Measurements from ENCODE around the gene SCP2.

SCP2 gene

DNA sequence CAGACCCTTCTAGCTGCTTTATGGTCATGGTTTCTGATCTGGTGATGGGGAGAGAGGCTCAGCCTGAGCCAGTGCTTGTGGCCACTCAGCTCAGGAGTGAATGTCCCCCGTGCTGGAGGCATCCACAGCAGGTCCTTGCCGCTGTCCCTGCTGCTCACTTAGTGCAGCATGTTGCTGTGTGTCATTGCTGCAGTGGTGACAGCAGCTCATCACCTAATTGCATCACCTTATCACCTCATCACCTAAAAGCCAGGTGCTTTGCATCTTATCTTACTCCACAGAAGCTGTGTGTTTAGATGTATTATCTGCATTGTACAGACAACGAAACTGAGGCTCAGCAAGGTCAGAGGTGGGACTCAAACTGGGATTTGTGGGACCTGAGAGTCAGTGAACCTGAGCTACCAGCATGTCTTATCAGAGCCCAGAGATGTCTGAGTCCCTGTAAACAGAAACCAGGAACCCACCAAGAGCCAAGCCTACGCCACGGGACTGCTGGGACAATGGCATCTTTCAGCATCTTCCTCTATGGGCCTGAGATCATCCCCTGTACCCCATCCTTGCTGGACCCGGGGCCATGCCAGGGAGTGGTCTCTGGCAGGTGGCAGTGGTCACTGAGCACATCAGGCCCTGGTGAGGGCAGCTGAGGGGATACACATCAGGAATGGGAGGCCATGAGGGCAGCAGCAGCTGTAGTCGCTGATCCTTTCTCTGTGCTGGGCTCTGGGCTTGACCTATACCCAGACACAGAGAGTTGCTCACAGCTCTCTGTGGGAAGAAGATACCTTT, 141.4 kb downstream of the SCP2 start:
- H3K27ac ChIP-seq, result no peak overlapping the region
- H3K36me3 ChIP-seq, result no peaks in the 10 kb centered on the region
- TF ChIP-seq, protein P1, sequence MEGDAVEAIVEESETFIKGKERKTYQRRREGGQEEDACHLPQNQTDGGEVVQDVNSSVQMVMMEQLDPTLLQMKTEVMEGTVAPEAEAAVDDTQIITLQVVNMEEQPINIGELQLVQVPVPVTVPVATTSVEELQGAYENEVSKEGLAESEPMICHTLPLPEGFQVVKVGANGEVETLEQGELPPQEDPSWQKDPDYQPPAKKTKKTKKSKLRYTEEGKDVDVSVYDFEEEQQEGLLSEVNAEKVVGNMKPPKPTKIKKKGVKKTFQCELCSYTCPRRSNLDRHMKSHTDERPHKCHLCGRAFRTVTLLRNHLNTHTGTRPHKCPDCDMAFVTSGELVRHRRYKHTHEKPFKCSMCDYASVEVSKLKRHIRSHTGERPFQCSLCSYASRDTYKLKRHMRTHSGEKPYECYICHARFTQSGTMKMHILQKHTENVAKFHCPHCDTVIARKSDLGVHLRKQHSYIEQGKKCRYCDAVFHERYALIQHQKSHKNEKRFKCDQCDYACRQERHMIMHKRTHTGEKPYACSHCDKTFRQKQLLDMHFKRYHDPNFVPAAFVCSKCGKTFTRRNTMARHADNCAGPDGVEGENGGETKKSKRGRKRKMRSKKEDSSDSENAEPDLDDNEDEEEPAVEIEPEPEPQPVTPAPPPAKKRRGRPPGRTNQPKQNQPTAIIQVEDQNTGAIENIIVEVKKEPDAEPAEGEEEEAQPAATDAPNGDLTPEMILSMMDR (IDR thresholded peaks at IDR 0.05; ENCODE audit: low read depth, low read length), result no peak
- no peaks in the 10 kb centered on the region for H3K9me3 ChIP-seq (ENCODE audit: severe bottlenecking)
- no peaks in the 10 kb centered on the region for H3K27me3 ChIP-seq (ENCODE audit: insufficient read depth, low read depth, severe bottlenecking)
- no peak for DNase-seq
- no peak overlapping the region for H3K4me3 ChIP-seq (ENCODE audit: low read depth, low read length)

DNA sequence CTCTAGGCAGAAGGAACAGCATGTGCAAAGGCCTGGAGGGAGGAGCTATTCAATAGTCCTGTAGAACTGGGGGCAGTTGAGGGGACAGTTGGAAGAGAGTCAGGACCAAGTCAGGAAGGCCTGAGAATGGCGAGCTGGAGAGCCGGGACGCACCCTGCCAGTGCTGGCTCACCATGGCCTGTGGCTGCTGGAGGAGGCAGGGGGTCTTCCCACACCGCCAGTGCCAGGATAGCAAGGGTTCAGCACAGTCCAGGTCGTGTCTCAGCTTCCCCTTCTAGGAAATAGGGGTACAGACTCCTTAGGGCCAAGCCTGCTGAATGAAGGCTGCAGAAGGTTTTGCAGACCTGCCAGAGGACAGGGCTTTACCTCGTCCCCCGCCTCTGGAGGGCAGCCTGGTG, 142.2 kb downstream of the SCP2 start:
- TF ChIP-seq, protein P1 (IDR thresholded peaks at IDR 0.05; ENCODE audit: low read depth, low read length), result no peak
- Histone ChIP-seq H3K9me3 (ENCODE audit: severe bottlenecking) (no peaks in the 10 kb centered on the region), H3K27me3 (ENCODE audit: insufficient read depth, low read depth, severe bottlenecking) (no peaks in the 10 kb centered on the region), H3K4me3 (ENCODE audit: low read depth, low read length) (no peak overlapping the region), H3K36me3 (no peaks in the 10 kb centered on the region), H3K27ac (no peak overlapping the region)
- no peak for DNase-seq

DNA sequence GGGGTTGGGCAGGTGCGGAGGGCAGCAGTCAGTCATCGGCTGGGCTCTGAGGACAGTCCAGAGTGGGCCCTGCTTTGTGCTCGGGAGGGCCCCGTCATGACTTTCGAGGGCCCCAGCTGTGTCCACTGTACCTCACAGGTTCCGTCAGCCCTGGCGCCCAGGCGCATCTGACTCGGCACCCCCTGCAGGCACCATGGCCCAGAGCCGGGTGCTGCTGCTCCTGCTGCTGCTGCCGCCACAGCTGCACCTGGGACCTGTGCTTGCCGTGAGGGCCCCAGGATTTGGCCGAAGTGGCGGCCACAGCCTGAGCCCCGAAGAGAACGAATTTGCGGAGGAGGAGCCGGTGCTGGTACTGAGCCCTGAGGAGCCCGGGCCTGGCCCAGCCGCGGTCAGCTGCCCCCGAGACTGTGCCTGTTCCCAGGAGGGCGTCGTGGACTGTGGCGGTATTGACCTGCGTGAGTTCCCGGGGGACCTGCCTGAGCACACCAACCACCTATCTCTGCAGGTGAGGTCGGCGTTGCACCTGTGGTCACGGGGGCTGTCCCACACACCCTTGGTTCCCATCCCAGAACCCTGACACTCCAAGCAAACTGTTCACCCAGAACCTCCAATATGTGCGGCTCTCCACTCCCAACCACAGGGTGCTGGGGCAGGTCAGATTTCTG, 142.7 kb downstream of the SCP2 start:
- H3K36me3 ChIP-seq, result no peaks in the 10 kb centered on the region
- TF ChIP-seq, protein P1 (IDR thresholded peaks at IDR 0.05; ENCODE audit: low read depth, low read length), result no peak
- H3K9me3 ChIP-seq (ENCODE audit: severe bottlenecking), result no peaks in the 10 kb centered on the region
- H3K4me3 ChIP-seq (ENCODE audit: low read depth, low read length), result no peak overlapping the region
- H3K27me3 ChIP-seq (ENCODE audit: insufficient read depth, low read depth, severe bottlenecking), result no peaks in the 10 kb centered on the region
- no peak for DNase-seq
- H3K27ac ChIP-seq, result no peak overlapping the region

DNA sequence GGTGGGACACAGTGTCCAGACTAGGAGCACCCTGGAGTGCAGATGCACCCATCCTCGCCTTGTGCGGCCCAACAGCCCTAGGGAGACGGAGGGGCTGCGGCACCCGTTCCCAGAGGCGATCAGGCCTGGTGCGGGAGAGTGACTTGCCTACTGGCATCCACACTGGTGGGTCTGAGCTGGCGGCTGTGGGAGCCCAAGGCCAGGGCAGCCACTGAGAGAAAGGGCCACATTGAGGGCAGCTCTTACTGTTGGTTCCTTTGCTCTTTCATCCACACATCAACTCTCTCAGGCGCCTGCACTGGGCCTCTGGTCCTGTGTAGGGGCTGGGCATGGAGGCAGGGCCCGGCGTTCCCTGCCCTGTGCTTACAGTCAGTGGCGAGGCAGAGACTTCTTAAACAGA, 143.5 kb downstream of the SCP2 start:
- no peaks in the 10 kb centered on the region for H3K36me3 ChIP-seq
- no peak overlapping the region for H3K4me3 ChIP-seq (ENCODE audit: low read depth, low read length)
- TF ChIP-seq, protein P1 (IDR thresholded peaks at IDR 0.05; ENCODE audit: low read depth, low read length), result no peak
- H3K27ac ChIP-seq, result no peak overlapping the region
- DNase-seq, result no peak
- no peaks in the 10 kb centered on the region for H3K27me3 ChIP-seq (ENCODE audit: insufficient read depth, low read depth, severe bottlenecking)
- no peaks in the 10 kb centered on the region for H3K9me3 ChIP-seq (ENCODE audit: severe bottlenecking)

DNA sequence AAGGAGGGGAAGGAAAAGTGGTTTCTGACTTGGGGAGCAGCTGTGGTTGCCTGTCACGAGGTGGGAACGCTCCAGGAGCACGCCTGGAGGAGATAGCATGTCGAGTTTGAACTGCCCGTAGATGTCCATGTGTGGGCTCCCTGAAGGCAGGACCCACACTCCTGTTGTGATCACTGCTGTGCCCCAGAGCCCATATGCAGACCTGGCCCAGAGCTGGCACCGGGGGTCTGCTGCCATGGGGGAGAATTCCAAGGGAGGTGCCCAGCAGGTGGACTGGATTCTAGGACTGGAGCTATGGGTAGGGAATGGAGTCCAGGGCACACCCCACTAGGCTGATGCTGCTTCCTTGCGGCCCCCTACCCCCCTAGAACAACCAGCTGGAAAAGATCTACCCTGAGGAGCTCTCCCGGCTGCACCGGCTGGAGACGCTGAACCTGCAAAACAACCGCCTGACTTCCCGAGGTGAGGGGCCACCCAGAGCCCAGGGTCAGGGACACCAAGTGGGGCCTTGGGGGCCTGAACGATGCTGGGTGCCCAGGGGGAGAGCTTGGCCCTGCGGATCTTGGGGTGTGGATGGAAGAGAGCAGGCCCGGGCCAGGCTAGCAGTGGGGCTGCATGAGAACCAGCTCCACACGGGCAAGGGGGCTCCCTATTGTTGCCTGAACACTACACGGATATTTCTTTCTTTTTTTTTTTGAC, 144.2 kb downstream of the SCP2 start:
- H3K27me3 ChIP-seq (ENCODE audit: insufficient read depth, low read depth, severe bottlenecking), result no peaks in the 10 kb centered on the region
- TF ChIP-seq, protein P1 (IDR thresholded peaks at IDR 0.05; ENCODE audit: low read depth, low read length), result no peak
- H3K4me3 ChIP-seq (ENCODE audit: low read depth, low read length), result no peak overlapping the region
- H3K27ac ChIP-seq, result no peak overlapping the region
- no peak for DNase-seq
- H3K9me3 ChIP-seq (ENCODE audit: severe bottlenecking), result no peaks in the 10 kb centered on the region
- H3K36me3 ChIP-seq, result no peaks in the 10 kb centered on the region

All from WERI-Rb-1 (cell line).